BLaER1 treated with 17β-estradiol and CSF1 and Interleukin-3, amounts not matched to agents 10 nM and 100 nM (cell line): ENCODE data around the gene HSCB.
"Not testable (repeated sequence)": the region's sequence is repeated elsewhere in the genome, so short reads cannot be mapped to it uniquely, and the experiment has no call there.

Source experiments
- H3K27ac ChIP-seq, 11 experiments: shearing (Covaris generic); formaldehyde crosslinking; 2 replicates each; pipeline ENCODE4 v1.8.1; 2022
- H3K27me3 ChIP-seq, 11 experiments: shearing (Covaris generic); formaldehyde crosslinking; 2 replicates each; pipeline ENCODE4 v1.8.1; 2022
- H3K36me3 ChIP-seq, 11 experiments: shearing (Covaris generic); formaldehyde crosslinking; 2 replicates each; pipeline ENCODE4 v1.8.1; 2022
- H3K4me1 ChIP-seq, 10 experiments: shearing (Covaris generic); formaldehyde crosslinking; 2 replicates each; pipeline ENCODE4 v1.8.1; 2022
- H3K4me2 ChIP-seq, 11 experiments: shearing (Covaris generic); formaldehyde crosslinking; 2 replicates each; pipeline ENCODE4 v1.8.1; 2022
- H3K4me3 ChIP-seq, 10 experiments: shearing (Covaris generic); formaldehyde crosslinking; 2 replicates each; pipeline ENCODE4 v1.8.1; 2022
- H3K9ac ChIP-seq, 11 experiments: shearing (Covaris generic); formaldehyde crosslinking; 2 replicates each; pipeline ENCODE4 v1.8.1; 2022
- H3K9me3 ChIP-seq, 11 experiments: shearing (Covaris generic); formaldehyde crosslinking; replicated peaks in 1 of 11; 2 replicates each; pipeline ENCODE4 v1.8.1; 2022
- H4K20me1 ChIP-seq, 11 experiments: shearing (Covaris generic); formaldehyde crosslinking; 2 replicates each; pipeline ENCODE4 v1.8.1; 2022
- Cebpa-rat ChIP-seq, 11 experiments: shearing (Covaris generic); IDR thresholded peaks; 2 replicates each; pipeline ENCODE4 v1.8.1; 2022

Gene HSCB

GRCh38 chr22:28759861-28760560 lies 18.2 kb downstream of the HSCB start:
- H3K36me3 ChIP-seq: peaks cover 0 to 15% (median 5%) of the 10 kb centered on the region in 11 experiments; a peak in 4 of 22 replicates
- TF ChIP-seq Cebpa-rat (IDR thresholded peaks at IDR 0.05): no peak
- H3K4me3 ChIP-seq: no peak overlapping the region
- H4K20me1 ChIP-seq: 0 out of 22 replicates have a peak, but pooled peaks cover 0 to 5% (median 0%) of the 10 kb centered on the region in 11 experiments
- peak overlapping the region in 2 of 11 experiments; percentile 21 to 32; a peak in 4 of 22 replicates for H3K27ac ChIP-seq
- peaks cover 0 to 8% (median 0%) of the 10 kb centered on the region in 11 experiments; a peak in 1 of 22 replicates for H3K9me3 ChIP-seq
- peaks cover 0 to 23% (median 11%) of the 10 kb centered on the region in 10 experiments; a peak in 14 of 20 replicates for H3K4me1 ChIP-seq
- no peaks in the 10 kb centered on the region for H3K27me3 ChIP-seq
- H3K4me2 ChIP-seq: peak overlapping the region in 5 of 11 experiments; percentile 39 to 80 (median 63); a peak in 9 of 22 replicates
- no peak overlapping the region for H3K9ac ChIP-seq

- no peak for TF ChIP-seq Cebpa-rat (IDR thresholded peaks at IDR 0.05)
- peaks cover 0 to 23% (median 9%) of the 10 kb centered on the region in 10 experiments; a peak in 11 of 20 replicates for H3K4me1 ChIP-seq
- H3K4me2 ChIP-seq: no peak overlapping the region
- no peak overlapping the region for H3K9ac ChIP-seq
- H3K9me3 ChIP-seq: peaks cover 0 to 8% (median 0%) of the 10 kb centered on the region in 11 experiments; a peak in 1 of 22 replicates
- H3K4me3 ChIP-seq: no peak overlapping the region
- 0 out of 22 replicates have a peak, but pooled peaks cover 0 to 5% (median 0%) of the 10 kb centered on the region in 11 experiments for H4K20me1 ChIP-seq
- no peaks in the 10 kb centered on the region for H3K27me3 ChIP-seq
- H3K27ac ChIP-seq: no peak overlapping the region
- peaks cover 0 to 15% (median 5%) of the 10 kb centered on the region in 11 experiments; a peak in 4 of 22 replicates for H3K36me3 ChIP-seq
Measured at GRCh38 chr22:28761449-28761755, 19.6 kb downstream of the HSCB start.

DNA sequence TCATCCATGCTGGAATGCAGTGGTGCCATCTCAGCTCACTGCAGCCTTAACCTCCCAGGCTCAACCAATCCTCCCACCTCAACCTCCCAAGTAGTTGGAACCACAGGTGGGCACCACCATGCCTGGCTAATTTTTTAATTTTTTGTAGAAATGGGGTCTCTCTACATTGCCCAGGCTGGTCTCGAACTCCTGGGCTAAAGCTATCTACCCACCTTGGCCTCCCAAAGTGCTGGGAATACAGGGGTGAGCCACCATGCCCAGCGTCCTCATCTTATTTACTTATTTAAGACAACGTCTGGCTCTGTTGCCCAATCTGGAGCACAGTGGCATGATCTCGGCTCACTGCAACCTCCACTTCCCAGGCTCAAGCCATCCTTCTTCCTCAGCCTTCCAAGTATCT lies 20.2 kb downstream of the HSCB start:
- H4K20me1 ChIP-seq, H3K4me3 ChIP-seq, H3K9ac ChIP-seq, H3K27ac ChIP-seq, H3K27me3 ChIP-seq, H3K9me3 ChIP-seq, H3K4me2 ChIP-seq: not testable (repeated sequence)
- Histone ChIP-seq H3K4me1 (peaks cover 0 to 23% (median 9%) of the 10 kb centered on the region in 10 experiments; a peak in 11 of 20 replicates), H3K36me3 (peaks cover 0 to 11% (median 5%) of the 10 kb centered on the region in 11 experiments; a peak in 4 of 22 replicates)

GRCh38 chr22:28766628-28767027 lies 24.8 kb downstream of the HSCB start:
- H3K27ac ChIP-seq: no peak overlapping the region
- H3K27me3 ChIP-seq: no peaks in the 10 kb centered on the region
- H3K4me2 ChIP-seq: no peak overlapping the region
- H3K4me3 ChIP-seq: no peak overlapping the region
- H3K36me3 ChIP-seq: no peaks in the 10 kb centered on the region
- H3K4me1 ChIP-seq: no peaks in the 10 kb centered on the region
- H3K9me3 ChIP-seq: peaks cover 8 to 18% (median 10%) of the 10 kb centered on the region in 11 experiments; a peak in 18 of 22 replicates
- no peak overlapping the region for H3K9ac ChIP-seq
- no peak for TF ChIP-seq Cebpa-rat (IDR thresholded peaks at IDR 0.05)
- no peaks in the 10 kb centered on the region for H4K20me1 ChIP-seq

DNA sequence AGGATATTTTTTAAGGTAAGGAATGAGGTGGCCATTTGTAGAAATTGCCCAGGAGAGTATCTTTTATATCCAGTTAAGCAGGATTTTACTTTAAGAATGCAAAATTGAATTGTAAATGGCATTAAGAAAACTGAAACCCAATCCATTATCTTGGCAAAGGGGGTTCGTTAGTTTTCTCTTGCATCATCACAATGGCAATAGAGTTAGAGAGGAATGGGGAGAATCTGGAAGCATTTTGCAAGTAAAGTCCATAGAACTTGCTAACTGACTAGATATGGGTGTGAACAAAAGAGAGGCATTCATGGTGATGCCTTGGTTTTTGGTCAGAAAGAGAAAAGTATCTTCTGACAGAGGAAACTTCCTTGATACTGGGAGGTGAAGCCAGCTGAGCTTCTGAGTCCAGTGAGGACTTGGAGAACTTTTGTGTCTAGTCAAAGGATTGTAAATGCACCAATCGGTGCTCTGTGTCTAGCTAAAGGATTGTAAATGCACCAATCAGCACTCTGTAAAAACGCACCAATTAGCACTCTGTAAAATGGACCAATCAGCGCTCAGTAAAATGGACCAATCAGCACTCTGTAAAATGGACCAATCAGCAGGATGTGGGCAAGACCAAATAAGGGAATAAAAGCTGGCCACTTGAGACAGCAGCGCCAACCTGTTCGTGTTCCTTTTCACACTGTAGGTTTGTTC lies 27.0 kb downstream of the HSCB start:
- no peak overlapping the region for H3K4me3 ChIP-seq
- peaks cover 8 to 14% (median 10%) of the 10 kb centered on the region in 11 experiments; a peak in 18 of 22 replicates for H3K9me3 ChIP-seq
- peaks cover under 1 to 5% (median 2%) of the 10 kb centered on the region in 10 experiments; a peak in 18 of 20 replicates for H3K4me1 ChIP-seq
- H4K20me1 ChIP-seq: peaks cover 0 to 3% (median 0%) of the 10 kb centered on the region in 11 experiments; a peak in 7 of 22 replicates
- H3K27ac ChIP-seq: no peak overlapping the region
- H3K27me3 ChIP-seq: no peaks in the 10 kb centered on the region
- H3K9ac ChIP-seq: no peak overlapping the region
- no peaks in the 10 kb centered on the region for H3K36me3 ChIP-seq
- no peak overlapping the region for H3K4me2 ChIP-seq
- no peak for TF ChIP-seq Cebpa-rat (IDR thresholded peaks at IDR 0.05)

DNA sequence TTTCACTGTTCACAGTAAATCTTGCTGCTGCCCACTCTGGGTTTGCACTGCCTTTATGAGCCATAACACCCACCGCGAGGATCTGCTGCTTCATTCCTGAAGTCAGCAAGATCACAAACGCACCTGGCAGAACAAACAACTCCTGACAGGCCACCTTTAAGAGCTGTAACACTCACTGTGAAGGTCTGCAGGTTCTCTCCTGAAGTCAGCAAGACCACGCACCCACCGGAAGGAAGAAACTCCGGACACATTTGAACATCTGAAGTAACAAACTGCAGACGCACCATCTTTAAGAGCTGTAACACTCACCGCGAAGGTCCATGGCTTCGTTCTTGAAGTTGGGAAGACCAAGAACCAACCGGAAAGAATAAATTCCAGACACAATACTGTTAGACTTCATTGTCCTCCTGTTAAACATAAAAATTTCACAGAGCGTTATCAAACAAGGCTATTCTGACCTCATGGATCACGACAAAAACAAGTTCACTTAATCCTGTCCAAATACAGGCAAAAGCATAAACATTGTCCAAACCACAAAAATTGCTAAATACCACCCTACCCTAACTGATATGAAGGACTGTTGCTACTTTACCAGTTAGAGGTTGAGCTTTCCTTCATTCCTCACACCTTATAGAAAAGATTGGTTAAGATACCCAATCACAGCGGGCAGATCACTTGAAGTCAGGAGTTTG lies 27.7 kb downstream of the HSCB start:
- Histone ChIP-seq H3K9me3 (peaks cover 8 to 14% (median 10%) of the 10 kb centered on the region in 11 experiments; a peak in 18 of 22 replicates), H3K27ac (no peak overlapping the region), H4K20me1 (peaks cover 0 to 9% (median 2%) of the 10 kb centered on the region in 11 experiments; a peak in 9 of 22 replicates), H3K4me3 (no peak overlapping the region), H3K36me3 (peaks cover 2 to 6% (median 4%) of the 10 kb centered on the region in 11 experiments; a peak in 18 of 22 replicates), H3K4me1 (peaks cover 8 to 12% (median 9%) of the 10 kb centered on the region in 10 experiments), H3K9ac (no peak overlapping the region), H3K27me3 (no peaks in the 10 kb centered on the region), H3K4me2 (no peak overlapping the region)
- no peak for TF ChIP-seq Cebpa-rat (IDR thresholded peaks at IDR 0.05)

- TF ChIP-seq Cebpa-rat (IDR thresholded peaks at IDR 0.05): no peak
- H3K4me1 ChIP-seq: peaks cover 18 to 26% (median 20%) of the 10 kb centered on the region in 10 experiments
- H3K4me3 ChIP-seq: no peak overlapping the region
Measured at GRCh38 chr22:28771195-28771791, 29.5 kb downstream of the HSCB start.

More at GRCh38 chr22:28771195-28771791, 29.5 kb downstream of the HSCB start:
- Histone ChIP-seq H3K36me3 (peaks cover 20 to 24% (median 22%) of the 10 kb centered on the region in 11 experiments), H4K20me1 (peaks cover 0 to 25% (median 19%) of the 10 kb centered on the region in 11 experiments; a peak in 16 of 22 replicates), H3K9me3 (peaks cover 8 to 14% (median 10%) of the 10 kb centered on the region in 11 experiments; a peak in 18 of 22 replicates), H3K9ac (no peak overlapping the region), H3K27me3 (no peaks in the 10 kb centered on the region), H3K27ac (no peak overlapping the region), H3K4me2 (no peak overlapping the region)
